ENCODE data around the gene MRPS30. TPM values are rescaled to one million over a fixed set of nuclear protein-coding genes. Genes with fewer than 3 reads are reported as not detected.
"Not testable (repeated sequence)": the region's sequence is repeated elsewhere in the genome, so short reads cannot be mapped to it uniquely, and the experiment has no call there.

MRPS30 gene
- polyA plus RNA-seq, 1 donor from 2014 or later: 52.5 TPM

- Histone ChIP-seq H4K20me1 (ENCODE audit: insufficient read depth) (no peaks in the 10 kb centered on the region), H3K4me3 (ENCODE audit: low read length) (no peak overlapping the region), H3K9me2 (ENCODE audit: insufficient read depth, low read length) (no peaks in the 10 kb centered on the region), H3K27me3 (ENCODE audit: insufficient read depth, low read depth, low read length) (no peaks in the 10 kb centered on the region), H3K27ac (ENCODE audit: low read length) (no peak overlapping the region), H3K9ac (ENCODE audit: low read length) (no peak overlapping the region), H3K36me3 (ENCODE audit: insufficient read depth, low read length) (no peaks in the 10 kb centered on the region), H3K4me2 (ENCODE audit: low read length) (no peak overlapping the region), H3K79me2 (replicated peaks; ENCODE audit: insufficient read depth, low read length) (no peaks in the 10 kb centered on the region), H3K9me3 (ENCODE audit: low read length) (no peaks in the 10 kb centered on the region), H2AFZ (ENCODE audit: low read depth, low read length) (no peak overlapping the region), H3F3A (ENCODE audit: insufficient read depth, low read length, poor library complexity, severe bottlenecking) (no peaks in the 10 kb centered on the region)
- no peak for TF ChIP-seq SMC3 (conservative IDR thresholded peaks at IDR 0.05; ENCODE audit: poor library complexity)
Measured at GRCh38 chr5:44821164-44821563, 12.4 kb downstream of the MRPS30 start.

GRCh38 chr5:44824662-44825061 lies 15.9 kb downstream of the MRPS30 start:
- H3K27ac ChIP-seq (ENCODE audit: low read length); H3K9me2 ChIP-seq (ENCODE audit: insufficient read depth, low read length); H3K9me3 ChIP-seq (ENCODE audit: low read length); H3K4me3 ChIP-seq (ENCODE audit: low read length); H4K20me1 ChIP-seq (ENCODE audit: insufficient read depth); H3K36me3 ChIP-seq (ENCODE audit: insufficient read depth, low read length); H3K79me2 ChIP-seq (replicated peaks; ENCODE audit: insufficient read depth, low read length); H3K4me2 ChIP-seq (ENCODE audit: low read length); H2AFZ ChIP-seq (ENCODE audit: low read depth, low read length); H3K9ac ChIP-seq (ENCODE audit: low read length); H3F3A ChIP-seq (ENCODE audit: insufficient read depth, low read length, poor library complexity, severe bottlenecking); H3K27me3 ChIP-seq (ENCODE audit: insufficient read depth, low read depth, low read length): not testable (repeated sequence)

- no peak overlapping the region for H2AFZ ChIP-seq (ENCODE audit: low read depth, low read length)
- H4K20me1 ChIP-seq (ENCODE audit: insufficient read depth): no peaks in the 10 kb centered on the region
- H3K9me2 ChIP-seq (ENCODE audit: insufficient read depth, low read length): no peaks in the 10 kb centered on the region
- no peaks in the 10 kb centered on the region for H3K27me3 ChIP-seq (ENCODE audit: insufficient read depth, low read depth, low read length)
- no peaks in the 10 kb centered on the region for H3K36me3 ChIP-seq (ENCODE audit: insufficient read depth, low read length)
- H3K4me2 ChIP-seq (ENCODE audit: low read length): no peak overlapping the region
- no peak for TF ChIP-seq POLR2AphosphoS5 (IDR thresholded peaks at IDR 0.05)
- no peaks in the 10 kb centered on the region for H3K9me3 ChIP-seq (ENCODE audit: low read length)
- H3F3A ChIP-seq (ENCODE audit: insufficient read depth, low read length, poor library complexity, severe bottlenecking): no peaks in the 10 kb centered on the region
- no peaks in the 10 kb centered on the region for H3K79me2 ChIP-seq (replicated peaks; ENCODE audit: insufficient read depth, low read length)
- no peak overlapping the region for H3K9ac ChIP-seq (ENCODE audit: low read length)
- no peak overlapping the region for H3K4me3 ChIP-seq (ENCODE audit: low read length)
- no peak overlapping the region for H3K27ac ChIP-seq (ENCODE audit: low read length)
Measured at GRCh38 chr5:44827681-44828080, 18.9 kb downstream of the MRPS30 start.

- H2AFZ ChIP-seq (ENCODE audit: low read depth, low read length): no peak overlapping the region
- no peaks in the 10 kb centered on the region for H3K9me3 ChIP-seq (ENCODE audit: low read length)
- no peak overlapping the region for H3K9ac ChIP-seq (ENCODE audit: low read length)
- no peaks in the 10 kb centered on the region for H3K36me3 ChIP-seq (ENCODE audit: insufficient read depth, low read length)
- no peaks in the 10 kb centered on the region for H4K20me1 ChIP-seq (ENCODE audit: insufficient read depth)
- H3F3A ChIP-seq (ENCODE audit: insufficient read depth, low read length, poor library complexity, severe bottlenecking): no peaks in the 10 kb centered on the region
- H3K9me2 ChIP-seq (ENCODE audit: insufficient read depth, low read length): no peaks in the 10 kb centered on the region
- H3K4me3 ChIP-seq (ENCODE audit: low read length): no peak overlapping the region
- no peak overlapping the region for H3K4me2 ChIP-seq (ENCODE audit: low read length)
- H3K79me2 ChIP-seq (replicated peaks; ENCODE audit: insufficient read depth, low read length): no peaks in the 10 kb centered on the region
- no peak for TF ChIP-seq EZH2 (IDR thresholded peaks at IDR 0.05; ENCODE audit: borderline replicate concordance, insufficient read depth, low read length, poor library complexity, severe bottlenecking)
- TF ChIP-seq MXI1 (conservative IDR thresholded peaks at IDR 0.05; ENCODE audit: poor library complexity, severe bottlenecking): no peak
- TF ChIP-seq SMC3 (conservative IDR thresholded peaks at IDR 0.05; ENCODE audit: poor library complexity): no peak
- TF ChIP-seq CTCF (IDR thresholded peaks at IDR 0.05; ENCODE audit: poor library complexity, severe bottlenecking): no peak
- TF ChIP-seq TAF1 (IDR thresholded peaks at IDR 0.05; ENCODE audit: low read depth): no peak
- TF ChIP-seq REST (IDR thresholded peaks at IDR 0.05; ENCODE audit: borderline replicate concordance): no peak
- no peak for TF ChIP-seq RAD21 (conservative IDR thresholded peaks at IDR 0.05)
- no peak for TF ChIP-seq EP300 (conservative IDR thresholded peaks at IDR 0.05; ENCODE audit: poor library complexity, severe bottlenecking)
- no peak for TF ChIP-seq POLR2AphosphoS5 (IDR thresholded peaks at IDR 0.05)
- no peaks in the 10 kb centered on the region for H3K27me3 ChIP-seq (ENCODE audit: insufficient read depth, low read depth, low read length)
- no peak overlapping the region for H3K27ac ChIP-seq (ENCODE audit: low read length)
Measured at GRCh38 chr5:44828719-44829118, 20.0 kb downstream of the MRPS30 start.
